GM21528 (cell line): ENCODE data around the gene SERINC1.

Experiments used
- ATAC-seq: cut with Tn5 transposase; IDR thresholded peaks from one replicate; pipeline ENCODE4 v1.9.1; 2021; ENCODE audit warnings: mild to moderate bottlenecking, moderate library complexity; ENCODE audit not compliant: unreplicated experiment, low FRiP score

Gene SERINC1

GRCh38 chr6:122399055-122399347 is 72.6 kb downstream of the SERINC1 start:
- ATAC-seq: no peak

- ATAC-seq: no peak
These were observed 77.6 kb downstream of the SERINC1 start for GRCh38 chr6:122394016-122394415.

GRCh38 chr6:122393351-122393896 is 78.2 kb downstream of the SERINC1 start:
- peak; percentile 51 for ATAC-seq
